Tibial nerve (tissue), 4 donors: ENCODE results near the gene KLC4. TPM values are rescaled to one million over a fixed set of nuclear protein-coding genes. Genes with fewer than 3 reads are reported as not detected.
"Not testable (repeated sequence)": the region's sequence is repeated elsewhere in the genome, so short reads cannot be mapped to it uniquely, and the experiment has no call there.

Source experiments
- DNase-seq, 2 donors: peaks; one replicate each; pipeline ENCODE4 v3.0.0-alpha.2; 2019; ENCODE audit warnings: low spot score in 2 of 2
- H3K27ac ChIP-seq, 4 donors: fragments of 200-600 bp; sonication (generic) in 3 of 4; one replicate each; pipeline ENCODE4 v1.5.1; 2017 to 2019; ENCODE audit warnings: mild to moderate bottlenecking in 1 of 4
- H3K27me3 ChIP-seq, 2 donors: fragments of 200-600 bp; sonication (generic) in 1 of 2; one replicate each; pipeline versions ENCODE4 v1.5.1 to v1.6.0; 2017 to 2019
- H3K36me3 ChIP-seq, 3 donors: fragments of 200-600 bp; sonication (generic); one replicate each; pipeline ENCODE4 v1.5.1; 2018 to 2019
- H3K4me1 ChIP-seq, 4 donors: fragments of 200-600 bp; sonication (generic) in 3 of 4; one replicate each; pipeline ENCODE4 v1.5.1; 2017 to 2019
- H3K4me3 ChIP-seq, 4 donors: fragments of 200-600 bp; sonication (generic) in 3 of 4; one replicate each; pipeline ENCODE4 v1.5.1; 2017 to 2019; ENCODE audit warnings: mild to moderate bottlenecking in 1 of 4, moderate library complexity in 1 of 4
- H3K9me3 ChIP-seq, 4 donors: fragments of 200-600 bp; sonication (generic) in 3 of 4; one replicate each; pipeline ENCODE4 v1.5.1; 2017 to 2019
- EP300 ChIP-seq, 2 donors: sonication (generic); formaldehyde crosslinking; IDR thresholded peaks; one replicate each; pipeline ENCODE4 v1.6.1; 2017; ENCODE audit warnings: antibody characterized with exemption in 2 of 2, mild to moderate bottlenecking in 1 of 2
- POLR2A ChIP-seq, 2 donors: fragments of 450-650 bp; IDR thresholded peaks; one replicate each; pipeline ENCODE4 v1.6.1; 2017; ENCODE audit warnings: antibody characterized with exemption in 2 of 2, mild to moderate bottlenecking in 2 of 2, moderate library complexity in 2 of 2
- WGBS, 2 donors: methylation state at CpG; one replicate each; pipeline ENCODE4 v1.1.5; 2018; 5-methylcytosine and 5-hydroxymethylcytosine counted together
- total RNA-seq, 4 donors: library from RNA; depleted of rRNA; stranded (reverse); fragments of >200 nt; gene quantifications; one replicate each; pipeline ENCODE4 v1.1.0, GENCODE V29; 2016
- TF ChIP-seq, protein P1 (sequence below), 5 experiments: fragments of 200-600 bp in 3 of 5; fragments of 450-650 bp in 2 of 5; sonication (generic) in 3 of 5; IDR thresholded peaks; one replicate each; pipeline ENCODE4 v1.5.1; 2016 to 2019; ENCODE audit warnings: antibody characterized with exemption in 5 of 5, mild to moderate bottlenecking in 3 of 5, moderate library complexity in 2 of 5

The KLC4 gene
- total RNA-seq, 4 donors from 2014 or later, result 21.6 to 32.9 (median 23.8) TPM

DNA sequence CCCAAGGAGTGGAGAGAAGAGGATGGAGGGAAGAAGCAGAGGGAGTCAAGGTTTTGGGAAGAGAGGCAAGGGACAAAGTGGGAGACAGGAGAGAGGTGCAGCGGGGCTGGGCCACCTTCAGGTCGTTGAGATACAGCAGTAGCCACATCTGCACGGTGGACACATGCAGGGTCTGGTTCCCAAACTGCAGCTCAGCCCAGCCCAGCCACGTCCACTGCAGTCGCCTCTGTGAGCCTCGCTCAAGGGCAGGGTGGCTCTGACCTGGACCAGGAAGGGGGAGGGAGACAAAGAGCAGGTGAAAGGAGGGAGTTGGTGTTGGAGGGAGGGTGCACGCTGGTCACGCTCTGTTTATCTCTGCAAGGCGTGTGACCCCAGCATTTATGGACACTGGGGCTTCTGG, 20.7 kb upstream of the KLC4 start:
- TF ChIP-seq, protein P1, sequence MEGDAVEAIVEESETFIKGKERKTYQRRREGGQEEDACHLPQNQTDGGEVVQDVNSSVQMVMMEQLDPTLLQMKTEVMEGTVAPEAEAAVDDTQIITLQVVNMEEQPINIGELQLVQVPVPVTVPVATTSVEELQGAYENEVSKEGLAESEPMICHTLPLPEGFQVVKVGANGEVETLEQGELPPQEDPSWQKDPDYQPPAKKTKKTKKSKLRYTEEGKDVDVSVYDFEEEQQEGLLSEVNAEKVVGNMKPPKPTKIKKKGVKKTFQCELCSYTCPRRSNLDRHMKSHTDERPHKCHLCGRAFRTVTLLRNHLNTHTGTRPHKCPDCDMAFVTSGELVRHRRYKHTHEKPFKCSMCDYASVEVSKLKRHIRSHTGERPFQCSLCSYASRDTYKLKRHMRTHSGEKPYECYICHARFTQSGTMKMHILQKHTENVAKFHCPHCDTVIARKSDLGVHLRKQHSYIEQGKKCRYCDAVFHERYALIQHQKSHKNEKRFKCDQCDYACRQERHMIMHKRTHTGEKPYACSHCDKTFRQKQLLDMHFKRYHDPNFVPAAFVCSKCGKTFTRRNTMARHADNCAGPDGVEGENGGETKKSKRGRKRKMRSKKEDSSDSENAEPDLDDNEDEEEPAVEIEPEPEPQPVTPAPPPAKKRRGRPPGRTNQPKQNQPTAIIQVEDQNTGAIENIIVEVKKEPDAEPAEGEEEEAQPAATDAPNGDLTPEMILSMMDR (IDR thresholded peaks at IDR 0.05), result no peak
- TF ChIP-seq POLR2A (IDR thresholded peaks at IDR 0.05), result no peak
- no peak for TF ChIP-seq EP300 (IDR thresholded peaks at IDR 0.05)
- Histone ChIP-seq H3K4me3 (no peak overlapping the region), H3K27ac (no peak overlapping the region), H3K9me3 (no peaks in the 10 kb centered on the region), H3K27me3 (no peaks in the 10 kb centered on the region), H3K36me3 (peaks cover 0 to 99% (median 26%) of the 10 kb centered on the region in 3 donors), H3K4me1 (no peaks in the 10 kb centered on the region)
- 81 to 84% methylated on average over 8 to 9 of the region's 9 CpGs for WGBS, 2 donors
- DNase-seq, result no peak

DNA sequence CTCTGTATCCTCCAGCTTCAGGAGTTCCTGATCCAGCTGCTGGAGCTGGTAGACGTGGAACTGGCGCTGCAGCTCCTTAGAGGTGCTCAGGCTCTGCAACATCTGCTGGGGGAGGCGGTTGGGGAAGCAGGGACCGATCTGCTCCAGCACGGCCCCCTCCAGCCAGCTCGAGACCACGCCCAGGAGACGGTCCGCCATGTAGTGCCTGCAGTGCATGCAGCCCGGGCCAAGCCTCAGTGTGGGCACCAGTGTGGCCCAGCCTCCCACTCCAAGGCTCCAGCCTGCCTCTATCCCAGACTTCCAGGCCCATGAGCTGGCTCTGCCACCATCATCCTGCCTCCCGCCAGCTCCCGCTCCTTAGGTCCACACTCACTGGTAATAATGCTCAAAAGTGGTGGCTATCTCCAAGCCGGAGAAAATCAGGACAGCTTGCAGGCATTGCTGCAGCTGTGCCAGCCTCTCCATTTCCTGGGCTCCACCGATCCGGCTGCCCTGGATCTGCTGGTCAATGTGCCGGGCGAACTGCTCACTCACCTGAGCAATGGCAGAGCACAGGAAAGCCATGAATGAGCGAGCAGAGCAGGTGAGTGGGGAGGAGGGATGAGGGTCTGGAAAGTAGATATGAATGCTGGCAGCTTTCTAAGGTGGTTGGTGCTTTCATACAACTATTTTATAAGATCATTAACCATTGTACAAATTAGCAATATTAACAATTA, 18.7 kb upstream of the KLC4 start:
- H3K4me1 ChIP-seq, result no peaks in the 10 kb centered on the region
- WGBS, 2 donors, result 89 to 95% methylated on average over 18 of the region's 18 CpGs
- no peak for TF ChIP-seq EP300 (IDR thresholded peaks at IDR 0.05)
- TF ChIP-seq POLR2A (IDR thresholded peaks at IDR 0.05), result no peak
- TF ChIP-seq, protein P1 (IDR thresholded peaks at IDR 0.05), result no peak
- H3K27me3 ChIP-seq, result no peaks in the 10 kb centered on the region
- H3K4me3 ChIP-seq, result no peak overlapping the region
- no peaks in the 10 kb centered on the region for H3K9me3 ChIP-seq
- H3K36me3 ChIP-seq, result peaks cover 0 to 99% (median 26%) of the 10 kb centered on the region in 3 donors
- H3K27ac ChIP-seq, result no peak overlapping the region
- no peak for DNase-seq

DNA sequence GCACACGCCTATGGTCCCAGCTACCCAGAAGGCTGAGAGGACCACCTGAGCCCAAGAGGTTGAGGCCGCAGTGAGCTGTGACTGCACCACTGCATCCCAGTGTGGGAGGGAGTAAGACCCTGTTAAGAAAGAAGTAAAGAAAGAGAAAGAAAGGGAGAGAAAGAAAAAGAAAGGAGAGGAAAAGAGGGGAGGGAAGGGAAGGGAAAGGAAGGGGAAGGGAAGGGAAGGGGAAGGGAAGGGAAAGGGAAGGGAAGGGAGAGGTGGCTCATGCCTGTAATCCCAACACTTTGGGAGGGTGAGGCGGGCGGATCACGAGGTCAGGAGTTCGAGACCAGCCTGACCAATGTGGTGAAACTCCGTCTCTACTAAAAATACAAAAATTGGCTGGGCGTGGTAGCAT, 18.0 kb upstream of the KLC4 start:
- not testable (repeated sequence) for H3K27me3 ChIP-seq, H3K27ac ChIP-seq, DNase-seq, H3K4me3 ChIP-seq, H3K4me1 ChIP-seq, H3K9me3 ChIP-seq
- 91 to 92% methylated on average over 8 of the region's 8 CpGs for WGBS, 2 donors
- peaks cover 0 to 99% (median 26%) of the 10 kb centered on the region in 3 donors for H3K36me3 ChIP-seq

DNA sequence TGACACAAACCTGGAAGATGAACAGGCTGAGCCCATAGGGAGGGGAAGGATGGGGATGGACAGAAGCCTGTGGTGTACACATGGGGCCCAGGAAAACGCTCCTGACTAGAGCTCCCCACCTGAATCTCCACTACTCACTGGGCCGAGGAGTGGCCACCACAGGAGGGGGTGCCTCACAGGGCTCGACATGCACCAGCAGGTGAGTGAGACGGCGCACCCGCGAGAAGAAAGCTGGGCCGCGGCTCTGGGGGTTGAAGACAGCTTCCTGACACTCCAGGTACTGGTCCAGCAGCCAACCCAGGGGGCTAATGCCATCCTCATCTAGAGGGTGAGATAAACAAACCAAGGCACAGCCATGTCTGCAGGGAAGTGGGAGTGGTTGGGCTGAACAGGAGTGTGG, 16.1 kb upstream of the KLC4 start:
- TF ChIP-seq POLR2A (IDR thresholded peaks at IDR 0.05) (no peak), EP300 (IDR thresholded peaks at IDR 0.05) (no peak)
- TF ChIP-seq, protein P1 (IDR thresholded peaks at IDR 0.05), result no peak
- no peak for DNase-seq
- Histone ChIP-seq H3K36me3 (peaks cover 0 to 99% (median 20%) of the 10 kb centered on the region in 3 donors), H3K4me1 (no peaks in the 10 kb centered on the region), H3K4me3 (no peak overlapping the region), H3K27ac (no peak overlapping the region), H3K9me3 (no peaks in the 10 kb centered on the region), H3K27me3 (no peaks in the 10 kb centered on the region)
- WGBS, 2 donors, result 88 to 94% methylated on average over 9 of the region's 9 CpGs

DNA sequence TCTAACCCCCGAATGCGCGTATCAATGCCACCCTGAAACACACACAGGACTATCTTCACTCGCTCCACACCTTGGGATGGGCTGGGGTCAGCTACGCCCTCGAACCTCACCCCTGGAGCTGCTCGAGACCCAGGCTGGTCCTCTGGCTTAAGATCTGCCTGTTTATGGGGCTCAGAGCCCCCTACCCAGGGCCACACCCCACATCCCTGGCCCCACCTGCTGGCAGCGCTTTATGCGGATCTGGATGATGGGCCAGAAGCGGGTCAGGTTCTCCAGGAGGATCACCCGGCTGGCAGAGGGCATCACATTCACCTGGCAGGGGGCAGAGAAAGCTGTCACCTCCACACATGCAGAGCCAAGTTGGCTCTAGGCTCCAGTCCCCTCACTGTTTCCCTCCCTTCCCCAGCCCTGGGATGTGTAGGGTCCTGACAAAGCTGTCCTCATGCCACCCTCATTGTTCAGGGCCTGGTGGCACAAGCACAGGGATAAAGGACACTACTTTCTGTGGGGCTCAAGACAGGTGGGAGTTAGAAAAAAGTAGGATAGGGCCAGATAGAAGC, 14.0 kb upstream of the KLC4 start:
- H3K27me3 ChIP-seq, result no peaks in the 10 kb centered on the region
- WGBS, 2 donors, result 95% methylated on average over 11 of the region's 11 CpGs
- no peak for DNase-seq

More for the DNA sequence above, 14.0 kb upstream of the KLC4 start:
- Histone ChIP-seq H3K4me1 (no peaks in the 10 kb centered on the region), H3K27ac (no peak overlapping the region), H3K36me3 (peaks cover 0 to 99% (median 18%) of the 10 kb centered on the region in 3 donors), H3K9me3 (no peaks in the 10 kb centered on the region), H3K4me3 (no peak overlapping the region)
- TF ChIP-seq, protein P1 (IDR thresholded peaks at IDR 0.05), result no peak
- no peak for TF ChIP-seq EP300 (IDR thresholded peaks at IDR 0.05)
- TF ChIP-seq POLR2A (IDR thresholded peaks at IDR 0.05), result no peak
